OCI-LY3 (cell line): ENCODE results near the gene LOXL1.

ENCODE experiments used
- EZH2phosphoT487 ChIP-seq: fragments of 200-600 bp; shearing (Covaris generic); IDR thresholded peaks from 2 replicates; pipeline ENCODE4 v1.6.1; 2018; ENCODE audit warnings: antibody characterized with exemption, mixed run types, low read depth
- TF ChIP-seq, protein P1 (sequence below): fragments of 200-600, 300-600 bp; sonication (generic); IDR thresholded peaks from 2 replicates; pipeline ENCODE4 v1.5.1; 2014; ENCODE audit warnings: antibody characterized with exemption, low read length, low read depth

DNA sequence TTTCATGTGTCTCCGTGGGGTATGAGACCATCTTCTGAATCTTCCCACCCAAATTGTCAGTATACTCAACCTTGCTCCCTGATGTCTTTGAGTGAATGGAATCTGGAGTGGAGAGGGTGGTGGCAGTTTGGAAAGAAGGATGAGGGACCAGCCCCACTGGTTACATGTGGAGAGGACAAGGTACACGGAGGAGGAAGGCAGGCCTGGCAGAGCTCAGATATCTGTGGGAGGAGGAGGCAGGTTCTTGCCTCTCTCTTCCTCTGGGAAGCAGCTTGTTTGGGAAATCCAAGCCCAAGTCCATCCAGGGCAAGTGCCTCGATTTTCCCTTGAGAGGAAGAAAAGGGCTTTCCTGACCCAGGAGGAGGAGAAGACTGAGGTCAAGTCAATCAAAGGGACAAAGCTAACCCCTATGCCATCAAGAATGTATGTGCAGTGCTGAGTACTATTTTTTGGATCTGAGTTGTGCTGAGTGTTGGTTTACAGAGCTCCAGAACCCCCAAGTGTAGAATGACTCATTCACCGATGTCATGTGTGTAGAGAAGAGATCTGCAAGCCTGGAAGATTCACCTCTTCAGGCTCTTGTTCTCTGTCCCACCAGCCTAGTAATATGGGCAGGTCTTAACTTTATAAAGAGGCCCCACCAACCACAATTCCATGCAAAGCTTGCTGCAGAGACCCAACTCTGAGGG is 19.8 kb upstream of the LOXL1 start:
- TF ChIP-seq, protein P1, sequence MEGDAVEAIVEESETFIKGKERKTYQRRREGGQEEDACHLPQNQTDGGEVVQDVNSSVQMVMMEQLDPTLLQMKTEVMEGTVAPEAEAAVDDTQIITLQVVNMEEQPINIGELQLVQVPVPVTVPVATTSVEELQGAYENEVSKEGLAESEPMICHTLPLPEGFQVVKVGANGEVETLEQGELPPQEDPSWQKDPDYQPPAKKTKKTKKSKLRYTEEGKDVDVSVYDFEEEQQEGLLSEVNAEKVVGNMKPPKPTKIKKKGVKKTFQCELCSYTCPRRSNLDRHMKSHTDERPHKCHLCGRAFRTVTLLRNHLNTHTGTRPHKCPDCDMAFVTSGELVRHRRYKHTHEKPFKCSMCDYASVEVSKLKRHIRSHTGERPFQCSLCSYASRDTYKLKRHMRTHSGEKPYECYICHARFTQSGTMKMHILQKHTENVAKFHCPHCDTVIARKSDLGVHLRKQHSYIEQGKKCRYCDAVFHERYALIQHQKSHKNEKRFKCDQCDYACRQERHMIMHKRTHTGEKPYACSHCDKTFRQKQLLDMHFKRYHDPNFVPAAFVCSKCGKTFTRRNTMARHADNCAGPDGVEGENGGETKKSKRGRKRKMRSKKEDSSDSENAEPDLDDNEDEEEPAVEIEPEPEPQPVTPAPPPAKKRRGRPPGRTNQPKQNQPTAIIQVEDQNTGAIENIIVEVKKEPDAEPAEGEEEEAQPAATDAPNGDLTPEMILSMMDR, result no peak
- TF ChIP-seq EZH2phosphoT487, result no peak
